IMR-90 (cell line): Measurements from ENCODE around the gene POFUT2. TPM values are rescaled to one million over a fixed set of nuclear protein-coding genes. Genes with fewer than 3 reads are reported as not detected.
A peak's percentile ranks its signal among the peaks of the same experiment; 100 is the strongest.

Source experiments
- ATAC-seq: fragments of 200-7000 bp; cut with Tn5 transposase; 2 replicates; pipeline ENCODE4 v1.9.1; 2020; ENCODE audit warnings: low read depth, mild to moderate bottlenecking, moderate library complexity
- BruUV-seq: library from RNA; stranded (reverse); fragments of 400-500 nt; replicated peaks from 2 replicates; lab custom pipeline; 2021; lab: Mats Ljungman, UMichigan
- CTCF ChIA-PET: fragments of 300-600 bp; formaldehyde crosslinking; extraction: SDS; loops from one replicate; lab custom pipeline; 2021; ENCODE audit warnings: antibody characterized with exemption; lab: Yijun Ruan, JAX
- POLR2A ChIA-PET: fragments of 300-600 bp; sonication (Branson Sonifier 250); formaldehyde crosslinking; loops from one replicate; lab custom pipeline; 2022; ENCODE audit warnings: antibody characterized with exemption; ENCODE audit not compliant: unreplicated experiment; lab: Charles Lee
- DNase-seq: peaks from one replicate; pipeline ENCODE4 v3.0.0; 2013
- H2AFZ ChIP-seq: replicated peaks from 2 replicates; pipeline ENCODE3; 2013; ENCODE audit warnings: low read length, mild to moderate bottlenecking; ENCODE audit not compliant: poor library complexity
- H2AK5ac ChIP-seq: 2 replicates; pipeline ENCODE4 v1.6.1; 2013; ENCODE audit warnings: low read depth, low read length, inconsistent platforms
- H2AK9ac ChIP-seq: replicated peaks from 2 replicates; pipeline ENCODE3; 2013; ENCODE audit warnings: mild to moderate bottlenecking, low read depth, low read length, moderate library complexity; ENCODE audit not compliant: poor library complexity
- H2BK120ac ChIP-seq: 2 replicates; pipeline ENCODE4 v1.6.1; 2013; ENCODE audit warnings: low read depth, low read length, inconsistent platforms
- H2BK15ac ChIP-seq: 3 replicates; pipeline ENCODE4 v1.6.1; 2013; ENCODE audit warnings: low read depth, low read length, inconsistent platforms
- H2BK20ac ChIP-seq: 2 replicates; pipeline ENCODE4 v1.6.1; 2013; ENCODE audit warnings: low read depth, mild to moderate bottlenecking, inconsistent platforms, low read length, moderate library complexity
- H2BK5ac ChIP-seq: 2 replicates; pipeline ENCODE4 v1.6.1; 2013; ENCODE audit warnings: mild to moderate bottlenecking, low read depth, low read length, inconsistent platforms; ENCODE audit not compliant: poor library complexity, severe bottlenecking
- H3K14ac ChIP-seq: replicated peaks from 2 replicates; pipeline ENCODE4 v1.6.1; 2013; ENCODE audit warnings: low read depth, low read length, inconsistent platforms
- H3K18ac ChIP-seq: 2 replicates; pipeline ENCODE4 v1.6.1; 2013; ENCODE audit warnings: low read depth, low read length, control low read depth
- H3K23ac ChIP-seq: 2 replicates; pipeline ENCODE4 v1.6.1; 2013; ENCODE audit warnings: low read depth, low read length, inconsistent platforms
- H3K27ac ChIP-seq: 2 replicates; pipeline ENCODE4 v1.5.1; 2013; ENCODE audit warnings: mild to moderate bottlenecking, control low read depth, low read length; ENCODE audit not compliant: insufficient read depth
- H3K27me3 ChIP-seq: 2 replicates; pipeline ENCODE4 v1.6.1; 2013; ENCODE audit warnings: low read length; ENCODE audit not compliant: control insufficient read depth, insufficient read depth
- H3K36me3 ChIP-seq: 2 replicates; pipeline ENCODE4 v1.6.1; 2013; ENCODE audit warnings: low read length, mixed read lengths; ENCODE audit not compliant: control insufficient read depth, insufficient read depth
- H3K4ac ChIP-seq: 2 replicates; pipeline ENCODE4 v1.6.1; 2013; ENCODE audit warnings: low read depth, low read length, inconsistent platforms
- H3K4me1 ChIP-seq: 2 replicates; pipeline ENCODE4 v1.6.1; 2013; ENCODE audit warnings: low read length, mixed read lengths; ENCODE audit not compliant: control insufficient read depth, insufficient read depth
- H3K4me2 ChIP-seq: 2 replicates; pipeline ENCODE4 v1.6.1; 2013; ENCODE audit warnings: low read depth, mild to moderate bottlenecking, control low read depth, low read length, moderate library complexity
- H3K4me3 ChIP-seq: 2 replicates; pipeline ENCODE4 v1.5.1; 2013; ENCODE audit warnings: low read depth, mild to moderate bottlenecking, control low read depth, low read length, moderate library complexity; ENCODE audit not compliant: insufficient read depth
- H3K56ac ChIP-seq: 2 replicates; pipeline ENCODE4 v1.6.1; 2013; ENCODE audit warnings: low read length, inconsistent platforms; ENCODE audit not compliant: insufficient read depth; ENCODE audit errors: extremely low read depth
- H3K79me1 ChIP-seq, 2 experiments: 2 replicates each; pipeline ENCODE4 v1.6.1; 2013; ENCODE audit warnings: low read length in 2 of 2, inconsistent platforms in 1 of 2, low read depth in 1 of 2
- H3K9ac ChIP-seq: 2 replicates; pipeline ENCODE4 v1.6.1; 2013; ENCODE audit warnings: low read depth, low read length, control low read depth
- H3K9me1 ChIP-seq: 2 replicates; pipeline ENCODE4 v1.6.1; 2013; ENCODE audit warnings: low read length, inconsistent platforms; ENCODE audit not compliant: insufficient read depth
- H3K9me3 ChIP-seq: 2 replicates; pipeline ENCODE4 v1.6.1; 2013; ENCODE audit warnings: low read length; ENCODE audit not compliant: control insufficient read depth, insufficient read depth
- H4K20me1 ChIP-seq: 2 replicates; pipeline ENCODE4 v1.6.1; 2013; ENCODE audit warnings: low read length, inconsistent platforms; ENCODE audit not compliant: insufficient read depth
- H4K5ac ChIP-seq: 2 replicates; pipeline ENCODE4 v1.6.1; 2013; ENCODE audit warnings: mild to moderate bottlenecking, low read depth, low read length, control low read depth
- H4K8ac ChIP-seq, 2 experiments: 2 replicates each; pipeline ENCODE4 v1.6.1; 2013; ENCODE audit warnings: low read depth in 2 of 2, low read length in 2 of 2, control low read depth in 1 of 2, inconsistent platforms in 1 of 2
- H4K91ac ChIP-seq: 2 replicates; pipeline ENCODE4 v1.6.1; 2013; ENCODE audit warnings: low read depth, low read length, inconsistent platforms; ENCODE audit not compliant: insufficient read depth
- BHLHE40 ChIP-seq: fragments of 150-350 bp; IDR thresholded peaks from 2 replicates; pipeline ENCODE4 v1.6.1; 2016; ENCODE audit warnings: mild to moderate bottlenecking, low read depth, low read length
- MAFK ChIP-seq: IDR thresholded peaks from 2 replicates; pipeline ENCODE4 v1.6.1; 2012; ENCODE audit warnings: low read depth, low read length, improper control_type of control experiment
- WGBS, 2 experiments: methylation state at CpG; one replicate each; pipeline versions ENCODE4 v1.1.5 to v1.1.7; 2013; ENCODE audit warnings: missing lambda C conversion rate in 2 of 2; ENCODE audit not compliant: insufficient read length in 1 of 2; ENCODE audit errors: extremely low coverage in 2 of 2; 5-methylcytosine and 5-hydroxymethylcytosine counted together
- dilution Hi-C: fragments of 300-500 bp; cut with HindIII; formaldehyde crosslinking; loops from one replicate; pipeline ENCODE4 v1.14.3; 2018; ENCODE audit warnings: low sequenced_read_pairs; ENCODE audit not compliant: unreplicated experiment
- in situ Hi-C: fragments of 300-500 bp; cut with MboI; formaldehyde crosslinking; loops from 3 replicates; pipeline ENCODE4 v1.14.3; 2019; ENCODE audit warnings: low sequenced_read_pairs, inconsistent platforms, mixed read lengths
- intact Hi-C: fragments of 100-400 bp; cut with micrococcal nuclease; formaldehyde crosslinking; loops from 2 replicates; pipeline ENCODE4 v1.10.0; 2022
- polyA plus RNA-seq, 3 experiments: library from polyadenylated mRNA; depleted of rRNA; stranded (reverse); fragments of >200 nt; gene quantifications; 2 replicates each; pipeline ENCODE4 v1.2.3, GENCODE V29; 2012; ENCODE audit warnings: low replicate concordance in 1 of 3
- total RNA-seq: library from RNA; depleted of rRNA; stranded (reverse); fragments of >200 nt; gene quantifications from 2 replicates; pipeline ENCODE4 v1.2.3, GENCODE V29; 2012
- TF ChIP-seq, protein P1 (sequence below): fragments of 150-350 bp; IDR thresholded peaks from 2 replicates; pipeline ENCODE4 v1.6.1; 2017; ENCODE audit warnings: mild to moderate bottlenecking, antibody characterized with exemption, low read length, low read depth
- TF ChIP-seq, protein P2 (sequence below): conservative IDR thresholded peaks from 2 replicates; pipeline ENCODE4 v1.5.1; 2012; ENCODE audit warnings: mild to moderate bottlenecking, low read depth, low read length, improper control_type of control experiment

POFUT2 gene
- total and polyA plus RNA-seq, 2 of the 4 experiments (the other 2 are of a cell fraction): 18.8 to 59.3 TPM

DNA sequence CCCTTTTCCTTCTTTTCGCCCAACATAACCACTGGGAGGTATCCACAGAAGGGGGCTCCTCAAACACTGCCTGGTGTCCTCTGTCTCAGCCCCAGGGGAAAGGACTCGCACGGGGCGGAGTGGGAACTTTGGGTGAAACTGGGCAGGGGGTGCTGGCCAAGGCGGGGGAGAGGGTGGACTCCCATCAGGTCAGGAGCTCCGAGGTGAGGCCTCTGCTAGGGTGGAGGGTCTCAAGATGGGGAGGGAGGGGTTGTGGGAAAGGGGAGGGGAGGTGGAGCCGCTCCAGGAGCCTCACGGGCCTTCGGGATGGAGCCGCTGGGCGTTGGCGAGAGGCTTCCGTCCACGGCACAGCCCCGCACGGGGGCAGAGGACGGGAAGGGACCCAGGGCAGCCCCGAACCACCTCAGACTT lies 43.2 kb upstream of the POFUT2 start:
- POLR2A ChIA-PET: no interaction called here
- no peak overlapping the region for H3K4me2 ChIP-seq
- peak overlapping the region; percentile 39; the same call in 1 of the 2 replicates for H3K9ac ChIP-seq
- no TSS peak for BruUV-seq
- no peak overlapping the region for H3K56ac ChIP-seq
- DNase-seq (no peak), ATAC-seq (no peak)
- peak overlapping the region; percentile 85 for H3K27ac ChIP-seq
- H3K4me1 ChIP-seq: peaks cover 42% of the 10 kb centered on the region
- H4K5ac ChIP-seq: peak overlapping the region; percentile 96
- H4K20me1 ChIP-seq: no peaks in the 10 kb centered on the region
- H2BK15ac ChIP-seq: peak overlapping the region; percentile 100
- peak overlapping the region; percentile 98 for H2AK9ac ChIP-seq
- peaks cover 12% of the 10 kb centered on the region; the same call in 1 of the 2 replicates for H3K9me1 ChIP-seq
- H3K4me3 ChIP-seq: no peak overlapping the region
- intact Hi-C loops: loop anchor here (2.0 kb wide), 1 partner anchor 34 kb away; no protein-coding TSS in a partner anchor
- H2BK5ac ChIP-seq: peak overlapping the region; percentile 91
- dilution Hi-C loops: no loop called here
- no peaks in the 10 kb centered on the region for H3K9me3 ChIP-seq
- no peaks in the 10 kb centered on the region for H3K27me3 ChIP-seq
- peak overlapping the region; percentile 100 for H2AK5ac ChIP-seq
- H3K36me3 ChIP-seq: no peaks in the 10 kb centered on the region
- H2BK120ac ChIP-seq: peak overlapping the region; percentile 99
- peak overlapping the region; percentile 99 for H2BK20ac ChIP-seq
- H4K91ac ChIP-seq: peak overlapping the region; percentile 99
- 98% methylated on average over 17 of the region's 18 CpGs; no CpG with 5 or more reads in 1 of the 2 experiments for WGBS, 2 experiments
- CTCF ChIA-PET: no interaction called here
- TF ChIP-seq MAFK: no peak
- TF ChIP-seq, protein P1, sequence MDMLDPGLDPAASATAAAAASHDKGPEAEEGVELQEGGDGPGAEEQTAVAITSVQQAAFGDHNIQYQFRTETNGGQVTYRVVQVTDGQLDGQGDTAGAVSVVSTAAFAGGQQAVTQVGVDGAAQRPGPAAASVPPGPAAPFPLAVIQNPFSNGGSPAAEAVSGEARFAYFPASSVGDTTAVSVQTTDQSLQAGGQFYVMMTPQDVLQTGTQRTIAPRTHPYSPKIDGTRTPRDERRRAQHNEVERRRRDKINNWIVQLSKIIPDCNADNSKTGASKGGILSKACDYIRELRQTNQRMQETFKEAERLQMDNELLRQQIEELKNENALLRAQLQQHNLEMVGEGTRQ: no peak
- no peak for TF ChIP-seq BHLHE40
- TF ChIP-seq, protein P2, sequence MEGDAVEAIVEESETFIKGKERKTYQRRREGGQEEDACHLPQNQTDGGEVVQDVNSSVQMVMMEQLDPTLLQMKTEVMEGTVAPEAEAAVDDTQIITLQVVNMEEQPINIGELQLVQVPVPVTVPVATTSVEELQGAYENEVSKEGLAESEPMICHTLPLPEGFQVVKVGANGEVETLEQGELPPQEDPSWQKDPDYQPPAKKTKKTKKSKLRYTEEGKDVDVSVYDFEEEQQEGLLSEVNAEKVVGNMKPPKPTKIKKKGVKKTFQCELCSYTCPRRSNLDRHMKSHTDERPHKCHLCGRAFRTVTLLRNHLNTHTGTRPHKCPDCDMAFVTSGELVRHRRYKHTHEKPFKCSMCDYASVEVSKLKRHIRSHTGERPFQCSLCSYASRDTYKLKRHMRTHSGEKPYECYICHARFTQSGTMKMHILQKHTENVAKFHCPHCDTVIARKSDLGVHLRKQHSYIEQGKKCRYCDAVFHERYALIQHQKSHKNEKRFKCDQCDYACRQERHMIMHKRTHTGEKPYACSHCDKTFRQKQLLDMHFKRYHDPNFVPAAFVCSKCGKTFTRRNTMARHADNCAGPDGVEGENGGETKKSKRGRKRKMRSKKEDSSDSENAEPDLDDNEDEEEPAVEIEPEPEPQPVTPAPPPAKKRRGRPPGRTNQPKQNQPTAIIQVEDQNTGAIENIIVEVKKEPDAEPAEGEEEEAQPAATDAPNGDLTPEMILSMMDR: no peak
- peak overlapping the region; percentile 92 to 98 for H4K8ac ChIP-seq
- H3K4ac ChIP-seq: peak overlapping the region; percentile 96
- peak overlapping the region; percentile 65; the same call in 1 of the 2 replicates for H3K23ac ChIP-seq
- peaks cover 0 to 7% of the 10 kb centered on the region in 2 experiments; a peak in 1 of 4 replicates for H3K79me1 ChIP-seq
- H3K14ac ChIP-seq: peak overlapping the region; percentile 89
- peak overlapping the region; percentile 14 for H2AFZ ChIP-seq
- in situ Hi-C loops: no loop called here
- peak overlapping the region; percentile 96 for H3K18ac ChIP-seq
